ENCODE data around the gene NLGN1.

Gene NLGN1

DNA sequence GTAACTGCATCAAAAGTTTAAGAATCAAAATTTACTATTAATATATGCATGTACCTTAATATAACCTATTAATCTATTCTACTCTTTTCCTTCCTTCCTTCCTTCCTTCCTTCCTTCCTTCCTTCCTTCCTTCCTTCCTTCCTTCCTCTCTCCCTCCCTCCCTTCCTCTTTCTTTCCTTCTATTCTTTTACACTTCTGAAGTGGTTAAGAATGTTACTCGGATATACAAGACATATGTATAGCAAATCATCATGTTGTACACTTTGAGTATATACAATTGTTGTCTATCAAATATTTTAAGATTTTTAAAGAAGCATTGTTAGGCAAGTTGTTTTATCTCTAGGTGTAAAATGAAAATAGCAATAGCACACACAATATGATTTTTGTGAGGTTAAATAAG, 748.5 kb downstream of the NLGN1 start:
- no peaks in the 10 kb centered on the region for H3K36me3 Mint-ChIP-seq (ENCODE audit: insufficient read depth)
- no peaks in the 10 kb centered on the region for H3K27me3 Mint-ChIP-seq
- peaks cover 4 to 10% of the 10 kb centered on the region in 2 donors for H3K9me3 Mint-ChIP-seq
- no peak for ATAC-seq (replicated peaks)
- DNase-seq = no peak
- H3K4me1 Mint-ChIP-seq (ENCODE audit: low read depth in 2 of 2) = no peaks in the 10 kb centered on the region
- H3K27ac Mint-ChIP-seq = no peak overlapping the region
- H3K4me3 Mint-ChIP-seq = no peak overlapping the region

GRCh38 chr3:174147798-174148197, 750.3 kb downstream of the NLGN1 start:
- ATAC-seq (replicated peaks) (no peak), DNase-seq (no peak)
- no peaks in the 10 kb centered on the region for H3K4me1 Mint-ChIP-seq (ENCODE audit: low read depth in 2 of 2)
- H3K36me3 Mint-ChIP-seq (ENCODE audit: insufficient read depth) = no peaks in the 10 kb centered on the region
- no peak overlapping the region for H3K27ac Mint-ChIP-seq
- peaks cover 0 to 10% of the 10 kb centered on the region in 2 donors for H3K9me3 Mint-ChIP-seq
- no peak overlapping the region for H3K4me3 Mint-ChIP-seq
- no peaks in the 10 kb centered on the region for H3K27me3 Mint-ChIP-seq

DNA sequence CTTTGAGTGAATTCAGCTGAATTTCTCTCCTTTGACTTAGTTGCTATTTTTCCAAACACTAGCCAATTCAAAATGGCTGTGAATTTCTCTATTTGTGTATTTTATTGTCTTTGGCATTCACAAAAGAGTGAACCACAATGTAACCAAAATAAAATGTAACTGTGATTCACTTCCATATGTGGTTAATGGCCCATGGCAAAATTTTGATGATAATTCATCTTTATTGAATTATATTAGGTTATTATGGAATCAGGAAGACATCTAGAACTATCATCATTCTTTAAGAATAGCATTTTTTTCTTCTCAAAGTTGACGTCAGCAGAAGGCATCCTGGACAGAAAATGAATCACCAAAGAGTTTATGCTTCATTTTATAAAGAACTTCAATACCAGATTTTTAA, 756.3 kb downstream of the NLGN1 start:
- DNase-seq (no peak), ATAC-seq (replicated peaks) (no peak)
- peaks cover 2 to 7% of the 10 kb centered on the region in 2 donors for H3K9me3 Mint-ChIP-seq
- H3K4me1 Mint-ChIP-seq (ENCODE audit: low read depth in 2 of 2) = no peaks in the 10 kb centered on the region
- H3K27ac Mint-ChIP-seq = no peak overlapping the region
- no peak overlapping the region for H3K4me3 Mint-ChIP-seq
- no peaks in the 10 kb centered on the region for H3K27me3 Mint-ChIP-seq
- no peaks in the 10 kb centered on the region for H3K36me3 Mint-ChIP-seq (ENCODE audit: insufficient read depth)

DNA sequence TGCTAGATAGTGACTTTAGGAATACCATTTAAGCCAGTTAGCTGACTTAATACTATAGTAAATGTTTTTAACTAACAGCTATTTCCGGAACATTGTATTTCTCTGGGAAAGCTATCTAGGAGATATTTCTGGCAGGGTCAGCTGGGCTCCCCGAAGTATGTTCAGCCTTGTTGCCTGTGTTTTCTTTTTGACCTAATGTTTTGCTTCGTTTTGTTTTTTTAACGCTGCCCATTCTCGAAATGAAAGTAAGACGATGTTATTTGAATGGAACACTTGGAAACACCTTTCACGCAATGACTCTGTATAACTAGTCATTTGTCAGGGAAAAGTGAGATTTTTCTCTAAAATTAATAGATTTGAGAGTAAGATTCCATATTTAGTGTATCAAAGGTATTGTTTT, 758.7 kb downstream of the NLGN1 start:
- Mint-ChIP-seq H3K36me3 (ENCODE audit: insufficient read depth) (no peaks in the 10 kb centered on the region), H3K27ac (no peak overlapping the region), H3K4me3 (no peak overlapping the region), H3K4me1 (ENCODE audit: low read depth in 2 of 2) (no peaks in the 10 kb centered on the region), H3K9me3 (peaks cover 0 to 2% of the 10 kb centered on the region in 2 donors), H3K27me3 (no peaks in the 10 kb centered on the region)
- no peak for DNase-seq
- no peak for ATAC-seq (replicated peaks)

GRCh38 chr3:174158674-174159073, 761.1 kb downstream of the NLGN1 start:
- Mint-ChIP-seq H3K4me3 (no peak overlapping the region), H3K4me1 (ENCODE audit: low read depth in 2 of 2) (no peaks in the 10 kb centered on the region), H3K9me3 (peaks cover 0 to 7% of the 10 kb centered on the region in 2 donors), H3K27me3 (no peaks in the 10 kb centered on the region), H3K36me3 (ENCODE audit: insufficient read depth) (no peaks in the 10 kb centered on the region), H3K27ac (no peak overlapping the region)
- ATAC-seq (replicated peaks) = no peak
- no peak for DNase-seq

DNA sequence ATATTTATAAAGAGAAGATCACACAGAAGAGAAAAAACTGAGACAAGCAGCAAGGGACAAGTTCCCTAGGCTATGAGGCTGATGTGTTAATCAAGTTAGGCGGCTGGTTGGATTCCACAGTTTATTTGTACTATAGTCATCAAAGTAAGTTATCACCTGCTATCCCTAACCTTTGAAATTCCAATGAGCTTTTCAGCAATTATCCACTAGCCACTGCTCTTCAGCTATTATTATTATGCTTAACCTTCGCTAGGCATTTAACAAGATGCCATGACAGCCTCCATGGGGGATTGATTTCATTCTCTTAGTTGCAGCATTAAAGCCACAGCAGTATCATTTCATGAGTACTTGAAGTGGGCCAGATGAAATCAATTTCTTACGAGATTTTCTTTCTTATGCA, 762.1 kb downstream of the NLGN1 start:
- ATAC-seq (replicated peaks) (no peak), DNase-seq (no peak)
- Mint-ChIP-seq H3K36me3 (ENCODE audit: insufficient read depth) (no peaks in the 10 kb centered on the region), H3K27me3 (no peaks in the 10 kb centered on the region), H3K9me3 (peaks cover 3 to 8% of the 10 kb centered on the region in 2 donors), H3K4me1 (ENCODE audit: low read depth in 2 of 2) (no peaks in the 10 kb centered on the region), H3K4me3 (no peak overlapping the region), H3K27ac (no peak overlapping the region)

DNA sequence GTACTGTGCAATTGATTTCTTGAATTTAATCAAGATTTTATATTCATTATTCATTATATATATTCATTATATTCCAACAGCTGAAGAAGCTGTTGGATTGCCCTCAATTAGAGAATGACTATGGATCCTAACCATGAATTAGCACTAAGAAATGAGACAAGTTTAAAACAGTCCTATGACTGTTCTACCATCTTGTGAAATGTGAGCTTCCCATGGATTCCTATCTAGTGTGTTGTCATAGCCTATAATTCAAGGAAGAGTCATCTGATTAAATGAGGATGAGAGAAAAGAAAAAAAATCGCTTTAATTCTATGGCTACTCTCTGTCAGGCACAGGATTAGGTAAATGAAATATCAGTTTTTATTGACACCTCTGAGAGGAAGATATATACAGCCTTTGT, 765.0 kb downstream of the NLGN1 start:
- no peaks in the 10 kb centered on the region for H3K4me1 Mint-ChIP-seq (ENCODE audit: low read depth in 2 of 2)
- peaks cover 1% of the 10 kb centered on the region for H3K36me3 Mint-ChIP-seq (ENCODE audit: insufficient read depth)
- no peak overlapping the region for H3K4me3 Mint-ChIP-seq
- no peak overlapping the region for H3K27ac Mint-ChIP-seq
- H3K9me3 Mint-ChIP-seq = peaks cover 14 to 28% of the 10 kb centered on the region in 2 donors
- no peak for ATAC-seq (replicated peaks)
- H3K27me3 Mint-ChIP-seq = no peaks in the 10 kb centered on the region
- DNase-seq = no peak

- no peaks in the 10 kb centered on the region for H3K4me1 Mint-ChIP-seq (ENCODE audit: low read depth in 2 of 2)
- ATAC-seq (replicated peaks) (no peak), DNase-seq (no peak)
- no peak overlapping the region for H3K27ac Mint-ChIP-seq
- peaks cover 2% of the 10 kb centered on the region for H3K36me3 Mint-ChIP-seq (ENCODE audit: insufficient read depth)
- no peaks in the 10 kb centered on the region for H3K27me3 Mint-ChIP-seq
- H3K4me3 Mint-ChIP-seq = no peak overlapping the region
- H3K9me3 Mint-ChIP-seq = peaks cover 11 to 41% of the 10 kb centered on the region in 2 donors
These were observed 770.5 kb downstream of the NLGN1 start for GRCh38 chr3:174168026-174168425.

DNA sequence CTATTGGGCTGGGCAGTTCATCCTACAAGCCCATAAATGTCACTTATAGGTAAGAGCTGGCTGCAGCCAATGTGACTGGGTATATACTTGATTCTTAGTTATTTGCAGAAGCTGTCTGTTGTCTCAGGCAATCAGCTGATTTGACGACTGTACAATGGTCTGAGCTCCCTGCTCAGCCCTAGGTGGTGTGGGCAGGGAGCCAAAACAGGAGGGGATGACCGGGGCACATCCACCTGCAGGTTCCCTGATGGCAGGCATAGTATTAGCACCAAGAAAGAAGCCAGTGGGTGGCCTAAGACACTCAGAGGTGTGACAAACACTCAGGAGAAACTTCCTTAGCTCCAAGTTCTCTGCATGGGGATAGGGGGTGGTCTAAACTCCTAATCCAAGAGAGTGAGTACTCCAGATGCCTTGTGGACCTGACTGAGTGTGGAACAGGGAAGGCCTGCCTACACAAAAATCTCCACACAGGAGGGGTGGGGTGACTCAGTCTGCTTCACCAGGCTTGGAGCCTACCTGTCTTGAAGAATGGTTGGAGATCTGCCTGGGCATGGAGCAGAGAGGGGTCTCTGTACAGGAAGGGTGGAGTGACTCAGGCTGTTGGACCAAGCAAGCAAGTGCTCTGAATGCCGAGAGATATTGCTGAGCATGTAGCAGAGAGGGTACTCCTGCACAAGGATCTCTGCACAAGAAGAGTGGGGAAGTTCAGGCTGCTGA, 771.2 kb downstream of the NLGN1 start:
- no peak for ATAC-seq (replicated peaks)
- DNase-seq = no peak
- Mint-ChIP-seq H3K9me3 (peaks cover 11 to 41% of the 10 kb centered on the region in 2 donors), H3K4me3 (no peak overlapping the region), H3K4me1 (ENCODE audit: low read depth in 2 of 2) (no peaks in the 10 kb centered on the region), H3K27me3 (no peaks in the 10 kb centered on the region), H3K36me3 (ENCODE audit: insufficient read depth) (peaks cover 2% of the 10 kb centered on the region), H3K27ac (no peak overlapping the region)

GRCh38 chr3:174169736-174170135, 772.2 kb downstream of the NLGN1 start:
- no peak overlapping the region for H3K4me3 Mint-ChIP-seq
- H3K27me3 Mint-ChIP-seq = no peaks in the 10 kb centered on the region
- H3K9me3 Mint-ChIP-seq = peaks cover 9 to 37% of the 10 kb centered on the region in 2 donors
- ATAC-seq (replicated peaks) = no peak
- no peak for DNase-seq
- H3K36me3 Mint-ChIP-seq (ENCODE audit: insufficient read depth) = peaks cover 2% of the 10 kb centered on the region
- no peaks in the 10 kb centered on the region for H3K4me1 Mint-ChIP-seq (ENCODE audit: low read depth in 2 of 2)
- no peak overlapping the region for H3K27ac Mint-ChIP-seq

DNA sequence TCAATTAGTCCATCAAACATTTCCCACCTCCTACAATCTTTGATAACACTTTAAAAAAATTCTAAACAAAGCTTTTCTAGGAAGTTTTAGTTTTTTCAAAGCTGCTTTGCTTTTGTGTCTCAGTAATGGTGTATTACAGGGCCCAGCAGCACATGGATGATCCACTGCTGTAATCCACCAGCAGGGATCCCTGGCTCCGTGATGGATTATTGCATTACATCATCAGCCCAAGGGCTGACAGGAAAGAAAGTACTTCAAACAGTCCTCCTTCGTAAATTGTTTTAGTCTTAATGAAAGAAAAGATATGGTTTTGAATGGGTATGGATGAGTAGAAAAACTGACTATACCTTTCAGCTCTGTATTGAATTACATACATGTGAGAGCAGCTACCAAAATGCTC, 772.7 kb downstream of the NLGN1 start:
- H3K4me3 Mint-ChIP-seq = no peak overlapping the region
- H3K36me3 Mint-ChIP-seq (ENCODE audit: insufficient read depth) = peaks cover 2% of the 10 kb centered on the region
- H3K27ac Mint-ChIP-seq = no peak overlapping the region
- peaks cover 10 to 31% of the 10 kb centered on the region in 2 donors for H3K9me3 Mint-ChIP-seq
- H3K27me3 Mint-ChIP-seq = no peaks in the 10 kb centered on the region
- ATAC-seq (replicated peaks) (no peak), DNase-seq (no peak)
- H3K4me1 Mint-ChIP-seq (ENCODE audit: low read depth in 2 of 2) = no peaks in the 10 kb centered on the region

GRCh38 chr3:174186377-174186989, 788.9 kb downstream of the NLGN1 start:
- Mint-ChIP-seq H3K4me1 (ENCODE audit: low read depth in 2 of 2) (no peaks in the 10 kb centered on the region), H3K27ac (no peak overlapping the region), H3K27me3 (no peaks in the 10 kb centered on the region), H3K9me3 (peaks cover 0 to 4% of the 10 kb centered on the region in 2 donors), H3K36me3 (ENCODE audit: insufficient read depth) (peaks cover 3% of the 10 kb centered on the region), H3K4me3 (no peak overlapping the region)
- no peak for ATAC-seq (replicated peaks)
- DNase-seq = no peak

DNA sequence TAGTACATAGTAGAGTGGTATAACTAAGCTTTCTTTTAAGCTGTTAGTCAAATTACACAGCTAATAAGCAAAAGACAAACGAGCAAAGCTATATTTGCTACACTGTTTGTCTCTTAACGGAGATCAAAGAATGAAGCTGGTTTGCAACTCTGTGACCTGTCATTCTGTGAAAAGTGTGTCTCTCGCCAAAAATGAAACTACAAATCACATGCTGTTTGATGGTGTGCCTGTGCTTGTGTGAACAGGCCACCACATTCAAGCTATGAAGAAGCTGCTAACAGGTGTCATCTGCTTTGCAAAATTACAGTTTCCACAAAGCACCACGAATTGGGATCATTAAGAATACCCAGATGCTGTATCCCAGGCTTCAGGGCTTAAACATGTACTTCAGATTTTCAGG, 793.8 kb downstream of the NLGN1 start:
- H3K4me3 Mint-ChIP-seq = no peak overlapping the region

DNA sequence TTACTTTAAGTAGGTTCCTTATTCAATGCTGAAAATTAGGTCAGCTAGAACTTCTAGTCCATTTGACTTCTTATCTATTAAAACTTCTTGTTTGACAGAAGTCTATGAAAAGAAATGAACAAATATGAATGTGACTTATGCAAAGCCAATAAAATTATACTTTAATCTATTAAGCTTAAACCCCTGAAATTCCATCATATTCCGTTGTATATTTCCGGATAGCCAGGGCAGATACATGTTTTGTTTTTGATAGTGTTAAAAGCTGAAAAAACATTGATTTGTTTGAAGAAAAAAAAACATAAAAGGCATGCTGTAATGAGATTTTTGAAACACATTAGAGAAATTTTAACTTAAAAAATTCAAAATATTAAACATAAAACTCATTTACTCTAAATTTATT, 794.4 kb downstream of the NLGN1 start:
- H3K27ac Mint-ChIP-seq = no peak overlapping the region
- H3K4me3 Mint-ChIP-seq = no peak overlapping the region
- no peaks in the 10 kb centered on the region for H3K27me3 Mint-ChIP-seq
- ATAC-seq (replicated peaks) (no peak), DNase-seq (no peak)
- H3K4me1 Mint-ChIP-seq (ENCODE audit: low read depth in 2 of 2) = no peaks in the 10 kb centered on the region
- H3K36me3 Mint-ChIP-seq (ENCODE audit: insufficient read depth) = no peaks in the 10 kb centered on the region
- no peaks in the 10 kb centered on the region for H3K9me3 Mint-ChIP-seq

More for the DNA sequence above, 793.8 kb downstream of the NLGN1 start:
- DNase-seq = no peak
- ATAC-seq (replicated peaks) = no peak
- Mint-ChIP-seq H3K27ac (no peak overlapping the region), H3K4me1 (ENCODE audit: low read depth in 2 of 2) (no peaks in the 10 kb centered on the region), H3K36me3 (ENCODE audit: insufficient read depth) (peaks cover 3% of the 10 kb centered on the region), H3K9me3 (no peaks in the 10 kb centered on the region), H3K27me3 (no peaks in the 10 kb centered on the region)

All from effector memory CD8-positive, alpha-beta T cell (primary cell).